MCF 10A (cell line): ENCODE results near the gene FAM89A. TPM values are rescaled to one million over a fixed set of nuclear protein-coding genes. Genes with fewer than 3 reads are reported as not detected.

ENCODE experiments used
- BruUV-seq: library from RNA; stranded (reverse); fragments of 400-500 nt; replicated peaks from 2 replicates; lab custom pipeline; 2021; lab: Mats Ljungman, UMichigan
- CTCF ChIA-PET: fragments of 300-600 bp; sonication (Branson Sonifier 250); formaldehyde crosslinking; extraction: SDS; loops from one replicate; lab custom pipeline; 2021; ENCODE audit warnings: antibody characterized with exemption, inconsistent platforms; lab: Yijun Ruan, JAX
- POLR2A ChIA-PET: fragments of 300-600, 350-650 bp; sonication (Branson Sonifier 250); formaldehyde crosslinking; extraction: SDS; loops from one replicate; lab custom pipeline; 2020; ENCODE audit warnings: antibody characterized with exemption, inconsistent platforms; lab: Yijun Ruan, JAX
- DNase-seq: peaks from one replicate; pipeline ENCODE4 v3.0.0-alpha.2; 2018; ENCODE audit not compliant: unreplicated experiment
- H3K27ac Mint-ChIP-seq: one replicate; pipeline ENCODE4 v1.8.0; 2022; ENCODE audit warnings: mild to moderate bottlenecking, low read depth, mixed read lengths; ENCODE audit not compliant: unreplicated experiment
- H3K27me3 Mint-ChIP-seq: one replicate; pipeline ENCODE4 v1.8.0; 2022; ENCODE audit warnings: mixed read lengths; ENCODE audit not compliant: insufficient read depth, unreplicated experiment
- H3K36me3 Mint-ChIP-seq: one replicate; pipeline ENCODE4 v1.8.0; 2022; ENCODE audit warnings: mild to moderate bottlenecking, moderate library complexity, mixed read lengths; ENCODE audit not compliant: insufficient read depth, unreplicated experiment
- H3K4me1 Mint-ChIP-seq: one replicate; pipeline ENCODE4 v1.8.0; 2022; ENCODE audit warnings: mixed read lengths; ENCODE audit not compliant: insufficient read depth, unreplicated experiment
- H3K4me3 Mint-ChIP-seq: one replicate; pipeline ENCODE4 v1.8.0; 2022; ENCODE audit warnings: mild to moderate bottlenecking, moderate library complexity, mixed read lengths; ENCODE audit not compliant: unreplicated experiment
- H3K9me3 Mint-ChIP-seq: one replicate; pipeline ENCODE4 v1.8.0; 2022; ENCODE audit warnings: mixed read lengths; ENCODE audit not compliant: unreplicated experiment
- intact Hi-C: fragments of 100-400 bp; cut with micrococcal nuclease; formaldehyde crosslinking; loops from 2 replicates; pipeline ENCODE4 v1.14.1; 2022
- total RNA-seq: library from RNA; stranded (reverse); gene quantifications from 2 replicates; pipeline ENCODE4 v1.2.3, GENCODE V29; 2022
- TF ChIP-seq, protein P1 (sequence below): fragments of 200-600 bp; IDR thresholded peaks from one replicate; pipeline ENCODE4 v1.8.0; 2022; ENCODE audit warnings: antibody characterized with exemption, mild to moderate bottlenecking; ENCODE audit not compliant: unreplicated experiment

Gene FAM89A
- total RNA-seq, 1 experiment from 2014 or later = 29.2 TPM

GRCh38 chr1:231041719-231042261 lies 1.7 kb upstream of the FAM89A start:
- CTCF ChIA-PET = interaction anchor here (1.8 kb wide), 1 partner anchor 169 kb away, joined by 9 read pairs; no protein-coding TSS in a partner anchor
- H3K4me3 Mint-ChIP-seq = peak overlapping the region; percentile 77
- DNase-seq = no peak
- intact Hi-C loops = no loop called here
- BruUV-seq = no TSS peak
- H3K9me3 Mint-ChIP-seq = no peaks in the 10 kb centered on the region
- no peak overlapping the region for H3K27ac Mint-ChIP-seq
- H3K4me1 Mint-ChIP-seq = no peaks in the 10 kb centered on the region
- peaks cover 23% of the 10 kb centered on the region for H3K27me3 Mint-ChIP-seq
- no peaks in the 10 kb centered on the region for H3K36me3 Mint-ChIP-seq
- POLR2A ChIA-PET = interaction anchor here (0.7 to 2.1 kb wide), 4 partner anchors 25 to 105 kb away, joined by 3 to 4 read pairs (median 4); no protein-coding TSS in a partner anchor
- TF ChIP-seq, protein P1, sequence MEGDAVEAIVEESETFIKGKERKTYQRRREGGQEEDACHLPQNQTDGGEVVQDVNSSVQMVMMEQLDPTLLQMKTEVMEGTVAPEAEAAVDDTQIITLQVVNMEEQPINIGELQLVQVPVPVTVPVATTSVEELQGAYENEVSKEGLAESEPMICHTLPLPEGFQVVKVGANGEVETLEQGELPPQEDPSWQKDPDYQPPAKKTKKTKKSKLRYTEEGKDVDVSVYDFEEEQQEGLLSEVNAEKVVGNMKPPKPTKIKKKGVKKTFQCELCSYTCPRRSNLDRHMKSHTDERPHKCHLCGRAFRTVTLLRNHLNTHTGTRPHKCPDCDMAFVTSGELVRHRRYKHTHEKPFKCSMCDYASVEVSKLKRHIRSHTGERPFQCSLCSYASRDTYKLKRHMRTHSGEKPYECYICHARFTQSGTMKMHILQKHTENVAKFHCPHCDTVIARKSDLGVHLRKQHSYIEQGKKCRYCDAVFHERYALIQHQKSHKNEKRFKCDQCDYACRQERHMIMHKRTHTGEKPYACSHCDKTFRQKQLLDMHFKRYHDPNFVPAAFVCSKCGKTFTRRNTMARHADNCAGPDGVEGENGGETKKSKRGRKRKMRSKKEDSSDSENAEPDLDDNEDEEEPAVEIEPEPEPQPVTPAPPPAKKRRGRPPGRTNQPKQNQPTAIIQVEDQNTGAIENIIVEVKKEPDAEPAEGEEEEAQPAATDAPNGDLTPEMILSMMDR = no peak

DNA sequence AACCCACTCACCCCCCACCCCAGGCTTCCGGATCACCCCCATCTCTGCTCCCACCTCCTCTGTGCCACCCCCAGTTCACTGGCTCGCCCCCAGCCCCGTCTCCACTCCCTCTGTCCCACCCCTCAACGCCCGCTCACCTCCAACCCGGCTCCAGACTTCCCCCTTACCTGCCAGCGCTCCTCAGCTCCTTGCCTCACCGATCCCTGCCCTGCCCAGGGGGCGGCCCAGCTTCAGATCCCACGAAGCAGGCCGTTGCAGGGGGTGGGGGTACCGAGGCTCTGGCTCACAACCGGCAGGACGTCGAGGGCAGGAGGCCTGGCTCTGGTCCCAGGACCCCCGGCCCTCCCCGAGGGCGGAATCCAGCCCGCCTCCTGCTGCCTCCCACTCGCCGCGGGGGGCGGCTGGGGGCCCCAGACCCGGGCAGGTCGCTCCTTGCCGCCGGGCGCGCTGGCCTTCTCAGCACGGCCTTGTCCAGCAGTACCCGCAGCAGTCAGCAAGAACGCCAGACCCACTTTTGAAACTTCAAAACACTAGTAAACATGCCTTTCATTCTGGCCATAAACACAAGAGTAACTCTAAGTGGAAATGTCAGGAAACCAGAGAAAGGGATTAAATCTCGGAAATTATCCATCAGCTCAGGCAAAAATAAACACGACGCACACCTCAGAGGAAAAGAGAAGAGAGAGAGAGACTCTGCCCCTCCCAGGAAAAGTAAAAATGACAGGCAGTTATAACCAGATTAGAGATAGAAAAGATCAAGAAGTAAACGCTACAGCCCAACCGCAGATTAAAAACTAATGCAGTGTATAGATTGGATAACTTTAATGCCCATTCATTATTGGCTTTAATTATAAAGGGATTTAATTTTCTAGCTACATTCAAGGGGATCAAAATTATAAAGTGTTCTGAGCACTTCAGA lies 1.0 kb upstream of the FAM89A start:
- intact Hi-C loops = no loop called here
- POLR2A ChIA-PET = interaction anchor here (0.6 to 4.7 kb wide), 12 partner anchors 11 to 262 kb away, joined by 3 to 31 read pairs (median 4); partner anchors contain the start of genes ARV1 and TTC13
- CTCF ChIA-PET = interaction anchor here (0.6 to 1.8 kb wide), 6 partner anchors 9 to 787 kb away, joined by 3 to 9 read pairs (median 4); no protein-coding TSS in a partner anchor
- Mint-ChIP-seq H3K27me3 (peaks cover 16% of the 10 kb centered on the region), H3K4me3 (peak overlapping the region; percentile 77), H3K4me1 (no peaks in the 10 kb centered on the region), H3K36me3 (no peaks in the 10 kb centered on the region), H3K9me3 (no peaks in the 10 kb centered on the region), H3K27ac (no peak overlapping the region)
- TF ChIP-seq, protein P1 = no peak
- no TSS peak for BruUV-seq
- DNase-seq = no peak

DNA sequence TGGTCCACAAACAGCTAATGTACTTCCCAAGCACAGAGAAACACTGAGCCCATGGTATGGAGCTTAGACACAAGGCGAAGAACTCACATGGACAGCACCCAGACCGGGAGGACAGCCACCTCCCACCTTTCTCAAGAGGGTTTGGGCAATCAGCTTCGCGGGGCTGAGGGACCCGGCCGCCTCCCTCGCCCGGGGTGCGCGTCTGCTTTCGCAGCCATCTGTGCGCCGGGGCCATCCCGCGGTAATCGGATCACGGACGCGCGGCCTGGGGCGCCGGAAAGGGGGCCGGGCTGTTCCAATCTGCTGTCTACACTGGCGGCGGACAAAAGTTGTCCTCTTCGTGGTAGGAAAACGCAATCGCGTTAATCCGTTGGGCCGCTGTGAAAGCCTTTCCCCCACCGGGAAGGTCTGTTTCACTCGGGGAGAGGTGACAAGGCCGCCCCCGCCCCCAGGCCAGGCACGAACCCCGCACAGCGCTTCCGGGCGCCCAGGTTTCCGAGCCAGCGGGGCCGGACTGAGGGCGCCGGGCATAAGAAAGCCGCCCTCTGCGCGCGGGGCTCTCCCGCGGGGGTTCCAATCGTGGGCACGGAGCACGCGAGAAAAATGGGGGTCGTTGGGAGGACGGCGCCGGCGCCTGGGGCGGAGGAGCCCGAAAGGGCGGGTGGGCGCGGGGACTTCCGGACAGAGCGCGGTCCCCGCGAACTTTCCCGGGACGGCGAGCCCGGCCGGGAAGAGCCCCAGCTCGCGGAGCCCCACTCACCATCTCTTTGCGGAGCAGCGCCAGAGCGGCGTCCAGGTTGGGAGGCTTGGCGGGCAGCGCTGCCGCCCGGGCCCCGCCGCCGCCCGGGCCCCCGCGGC lies 664 bp downstream of the FAM89A start:
- ChIA-PET CTCF (interaction anchor here (0.7 to 1.7 kb wide), 6 partner anchors 10 to 471 kb away, joined by 3 to 11 read pairs (median 4); no protein-coding TSS in a partner anchor), POLR2A (interaction anchor here (0.6 to 4.7 kb wide), 28 partner anchors 11 to 953 kb away, joined by 3 to 31 read pairs (median 4); partner anchors contain the start of genes ARV1, EXOC8, SPRTN and TTC13)
- BruUV-seq = no TSS peak
- DNase-seq = peak; percentile 65
- no peaks in the 10 kb centered on the region for H3K36me3 Mint-ChIP-seq
- TF ChIP-seq, protein P1 = no peak
- H3K27me3 Mint-ChIP-seq = no peaks in the 10 kb centered on the region
- H3K9me3 Mint-ChIP-seq = no peaks in the 10 kb centered on the region
- peak overlapping the region; percentile 77 for H3K4me3 Mint-ChIP-seq
- no peaks in the 10 kb centered on the region for H3K4me1 Mint-ChIP-seq
- intact Hi-C loops = loop anchor here (2.0 kb wide), 1 partner anchor 61 kb away; the partner anchor contains the start of genes ARV1 and TTC13
- H3K27ac Mint-ChIP-seq = no peak overlapping the region
